Measurements from ENCODE around the gene OR4D1.

Gene OR4D1

GRCh38 chr17:58193641-58194255, 45.6 kb downstream of the OR4D1 start:
- TF ChIP-seq POLR2A (IDR thresholded peaks at IDR 0.05; ENCODE audit: low read depth, low read length), result no peak
- FAIRE-seq (no peak), DNase-seq (ENCODE audit: insufficient read length, low spot score) (no peak)

- no peak for FAIRE-seq
- no peak for TF ChIP-seq POLR2A (IDR thresholded peaks at IDR 0.05; ENCODE audit: low read depth, low read length)
- no peak for DNase-seq (ENCODE audit: insufficient read length, low spot score)
Measured at GRCh38 chr17:58195518-58196123, 47.4 kb downstream of the OR4D1 start.

- TF ChIP-seq POLR2A (IDR thresholded peaks at IDR 0.05; ENCODE audit: low read depth, low read length), result no peak
- no peak for DNase-seq (ENCODE audit: insufficient read length, low spot score)
- FAIRE-seq, result no peak
Measured at GRCh38 chr17:58196610-58197009, 48.4 kb downstream of the OR4D1 start.

GRCh38 chr17:58200024-58200633, 51.9 kb downstream of the OR4D1 start:
- DNase-seq (ENCODE audit: insufficient read length, low spot score), result peak; percentile 68
- no peak for TF ChIP-seq POLR2A (IDR thresholded peaks at IDR 0.05; ENCODE audit: low read depth, low read length)
- FAIRE-seq, result no peak

GRCh38 chr17:58202859-58203258, 54.7 kb downstream of the OR4D1 start:
- no peak for TF ChIP-seq POLR2A (IDR thresholded peaks at IDR 0.05; ENCODE audit: low read depth, low read length)
- DNase-seq (ENCODE audit: insufficient read length, low spot score), result no peak
- FAIRE-seq, result no peak

GRCh38 chr17:58204796-58205195, 56.6 kb downstream of the OR4D1 start:
- no peak for TF ChIP-seq POLR2A (IDR thresholded peaks at IDR 0.05; ENCODE audit: low read depth, low read length)
- DNase-seq (ENCODE audit: insufficient read length, low spot score), result no peak
- FAIRE-seq, result no peak

- TF ChIP-seq POLR2A (IDR thresholded peaks at IDR 0.05; ENCODE audit: low read depth, low read length), result no peak
- FAIRE-seq (no peak), DNase-seq (ENCODE audit: insufficient read length, low spot score) (no peak)
Measured at GRCh38 chr17:58205936-58206335, 57.8 kb downstream of the OR4D1 start.

GRCh38 chr17:58207451-58207850, 59.3 kb downstream of the OR4D1 start:
- no peak for DNase-seq (ENCODE audit: insufficient read length, low spot score)
- no peak for FAIRE-seq
- no peak for TF ChIP-seq POLR2A (IDR thresholded peaks at IDR 0.05; ENCODE audit: low read depth, low read length)

GRCh38 chr17:58208344-58208743, 60.2 kb downstream of the OR4D1 start:
- FAIRE-seq (no peak), DNase-seq (ENCODE audit: insufficient read length, low spot score) (no peak)

More at GRCh38 chr17:58208344-58208743, 60.2 kb downstream of the OR4D1 start:
- no peak for TF ChIP-seq POLR2A (IDR thresholded peaks at IDR 0.05; ENCODE audit: low read depth, low read length)

All from H54 (cell line).